HG03571 (cell line): ENCODE results near the gene DIS3L.
"Not testable (repeated sequence)": the region's sequence is repeated elsewhere in the genome, so short reads cannot be mapped to it uniquely, and the experiment has no call there.

Experiments used
- ATAC-seq: cut with Tn5 transposase; IDR thresholded peaks from one replicate; pipeline ENCODE4 v1.9.1; 2021; ENCODE audit not compliant: unreplicated experiment

DIS3L gene

DNA sequence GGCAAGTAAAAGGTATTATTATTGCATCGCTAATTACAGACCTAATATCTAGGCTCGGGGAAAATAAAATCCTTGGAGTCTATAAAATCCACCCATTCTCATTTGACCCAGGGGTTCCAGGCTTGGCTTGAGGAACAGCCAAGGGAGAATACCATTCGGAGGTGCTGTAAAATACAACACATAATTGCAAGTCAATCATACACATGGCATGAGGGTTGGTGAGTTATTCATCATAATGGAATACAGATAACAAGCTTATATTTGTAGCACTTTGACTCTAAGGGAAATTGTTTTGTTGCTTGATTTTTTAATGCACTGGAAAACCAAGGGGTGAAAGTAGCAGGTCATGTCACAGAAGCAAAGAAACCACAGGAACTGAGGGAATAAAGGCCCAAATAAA, 16.8 kb upstream of the DIS3L start:
- no peak for ATAC-seq

DNA sequence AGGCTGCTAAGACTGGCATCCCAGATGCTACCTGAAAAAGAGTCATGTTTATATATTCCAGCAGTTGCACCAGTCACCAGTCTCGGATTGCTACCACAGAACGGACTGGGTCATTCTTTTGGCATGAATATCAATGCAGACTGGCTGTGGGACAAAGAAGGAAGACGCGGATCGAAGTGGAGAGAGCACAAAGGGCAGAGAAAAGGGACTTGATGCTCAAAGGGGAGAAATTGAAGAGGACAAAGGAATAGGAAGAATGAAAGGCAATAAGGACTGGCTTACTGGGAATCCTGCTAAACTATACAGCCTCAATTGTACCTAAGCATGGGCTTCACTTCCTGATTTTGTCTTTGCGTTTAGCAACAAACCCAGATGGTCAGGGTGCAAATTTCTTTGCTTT, 15.3 kb upstream of the DIS3L start:
- ATAC-seq = no peak

DNA sequence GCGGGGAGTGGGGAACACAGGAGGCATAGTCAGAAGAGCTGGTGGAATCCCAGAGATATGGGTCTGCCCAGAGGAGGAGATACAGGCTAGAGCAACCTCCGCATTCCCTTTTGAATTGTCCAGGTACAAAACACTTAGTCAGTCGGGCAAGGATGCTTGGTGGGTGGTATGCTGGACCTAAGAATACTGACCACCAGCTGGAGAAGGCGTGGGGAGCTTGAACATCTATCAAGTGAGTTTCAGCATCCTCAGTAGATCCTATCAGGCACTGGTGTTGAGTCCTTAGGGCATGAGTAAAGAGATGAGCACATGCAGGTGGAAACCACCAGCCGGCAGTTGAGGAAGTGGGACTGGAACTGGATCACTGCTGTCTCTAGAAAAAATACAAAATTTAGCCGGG, 14.7 kb upstream of the DIS3L start:
- no peak for ATAC-seq

DNA sequence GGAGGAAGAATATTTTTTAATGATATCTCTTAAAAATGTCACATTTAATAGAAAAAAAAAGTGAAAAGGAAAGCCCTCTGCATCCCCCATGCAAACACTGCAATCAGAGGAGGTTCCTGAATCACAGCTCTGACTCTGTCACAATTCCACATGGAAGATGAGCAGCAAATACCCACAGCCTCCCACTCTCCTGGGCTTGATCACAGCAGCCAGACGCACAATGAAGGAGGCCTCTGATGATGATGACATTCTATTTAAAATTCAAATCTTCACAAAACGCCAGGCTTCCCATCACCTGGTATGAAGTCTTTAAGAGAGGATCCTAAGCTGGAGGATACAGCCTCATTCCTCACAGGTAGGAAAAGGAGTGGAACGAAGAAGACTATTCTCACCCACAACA, 9.1 kb upstream of the DIS3L start:
- ATAC-seq = no peak

DNA sequence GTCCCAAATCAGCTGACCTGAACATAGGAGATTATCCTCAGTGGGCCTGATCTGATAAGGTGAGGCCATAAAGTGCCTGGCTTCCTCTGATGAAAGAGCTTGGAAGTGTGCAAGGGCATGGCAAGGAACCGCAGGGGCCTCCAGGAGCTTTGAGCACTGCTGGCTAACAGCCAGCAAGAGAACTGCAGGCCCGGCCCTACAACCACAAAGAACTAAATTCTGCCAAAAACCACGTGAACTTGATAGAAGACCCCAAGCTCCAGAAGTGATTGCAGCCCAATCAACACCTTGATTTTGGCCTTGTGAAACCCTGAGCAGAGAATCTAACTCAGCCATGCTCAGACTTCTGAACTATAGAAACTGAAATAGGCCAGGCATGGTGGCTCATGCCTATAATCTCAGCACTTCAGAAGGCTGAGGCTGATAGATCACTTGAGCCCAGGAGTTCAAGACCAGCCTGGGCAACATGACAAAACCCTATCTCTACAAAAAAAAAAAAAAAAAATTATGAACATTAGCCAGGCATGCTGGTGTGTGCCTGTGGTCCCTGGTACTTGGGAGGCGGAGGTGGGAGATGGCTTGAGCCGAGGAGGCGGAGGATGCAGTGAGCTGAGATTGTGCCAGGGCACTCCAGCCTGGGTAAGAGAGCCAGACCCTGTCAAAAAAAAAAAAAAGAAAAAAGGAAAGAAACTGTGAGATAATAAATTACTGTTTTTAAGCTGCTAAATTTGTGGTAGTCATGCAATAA, 7.7 kb upstream of the DIS3L start:
- ATAC-seq = no peak

DNA sequence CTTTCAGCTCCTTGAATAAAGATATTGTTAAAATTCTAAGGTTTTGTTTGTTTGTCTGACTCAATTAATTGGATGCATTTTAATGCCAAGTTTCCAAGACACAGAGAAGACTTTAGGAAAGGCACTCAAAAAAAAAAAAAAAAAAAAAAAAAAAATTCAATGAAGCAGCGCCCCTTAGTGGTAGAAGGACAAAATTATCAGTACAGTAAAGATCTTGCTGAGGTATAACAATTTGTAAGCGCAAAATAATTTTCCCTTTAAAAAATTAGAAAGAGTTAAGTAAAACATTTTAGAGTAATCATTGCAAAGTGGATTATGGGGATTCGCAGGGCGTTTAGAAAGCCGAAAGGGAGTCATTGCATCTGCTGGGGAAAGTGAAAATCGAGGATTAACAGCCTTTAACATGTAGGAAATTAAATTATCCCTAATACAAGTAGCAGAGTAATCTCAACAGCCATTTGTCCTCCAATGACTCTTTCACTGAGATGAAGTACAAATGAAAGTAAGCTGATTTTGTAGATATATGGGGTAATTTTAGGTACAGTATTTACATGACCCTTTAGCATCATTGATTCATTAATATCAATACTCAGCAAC, 5.8 kb upstream of the DIS3L start:
- no peak for ATAC-seq

DNA sequence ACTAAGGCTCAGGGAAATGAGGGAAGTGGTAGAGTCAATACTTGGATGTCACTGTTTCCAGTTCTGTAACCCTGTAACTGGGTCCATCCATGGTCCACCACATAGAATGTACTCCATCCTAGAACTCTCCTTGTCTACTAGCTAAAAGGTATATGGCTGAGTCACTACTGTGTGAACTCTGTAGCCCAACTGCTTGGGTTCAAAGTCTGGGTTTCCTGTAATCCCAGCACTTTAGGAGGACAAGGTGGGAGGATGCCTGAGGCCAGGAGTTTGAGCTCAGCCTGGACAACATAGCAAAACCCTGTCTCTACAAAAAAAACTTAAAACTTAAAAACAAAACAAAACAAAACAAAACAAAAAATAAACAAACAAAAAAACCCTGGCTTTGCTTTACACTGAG, 5.3 kb upstream of the DIS3L start:
- ATAC-seq = no peak

DNA sequence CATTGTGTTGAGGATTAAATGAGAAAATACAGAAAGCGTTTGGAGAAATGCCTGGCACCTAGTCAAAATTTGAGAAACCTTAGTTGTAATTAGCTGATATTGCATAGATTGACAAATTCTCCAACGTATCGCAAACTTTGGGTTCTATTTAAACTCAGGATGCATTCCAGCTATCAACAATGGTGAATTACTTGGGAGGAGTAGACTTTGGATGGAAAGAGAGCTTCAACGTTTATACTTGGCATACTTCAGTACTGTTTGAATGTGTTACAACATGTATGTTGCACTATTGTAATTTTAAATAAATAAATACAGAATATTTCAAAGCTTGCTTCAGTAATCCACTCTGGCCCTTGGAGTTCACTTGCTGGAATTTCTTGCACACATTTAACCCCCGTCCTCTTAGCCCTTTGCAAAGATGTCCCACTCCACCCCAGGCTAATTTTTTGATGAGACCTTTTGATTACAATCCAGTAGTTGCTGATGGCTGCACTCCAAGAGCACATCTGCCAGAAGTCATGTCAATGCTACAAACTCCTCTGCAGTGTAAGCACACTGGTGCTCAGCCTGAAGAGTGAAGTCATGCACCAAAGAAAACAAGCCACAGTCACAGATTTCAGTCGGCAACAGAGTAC, 4.7 kb upstream of the DIS3L start:
- ATAC-seq = no peak

DNA sequence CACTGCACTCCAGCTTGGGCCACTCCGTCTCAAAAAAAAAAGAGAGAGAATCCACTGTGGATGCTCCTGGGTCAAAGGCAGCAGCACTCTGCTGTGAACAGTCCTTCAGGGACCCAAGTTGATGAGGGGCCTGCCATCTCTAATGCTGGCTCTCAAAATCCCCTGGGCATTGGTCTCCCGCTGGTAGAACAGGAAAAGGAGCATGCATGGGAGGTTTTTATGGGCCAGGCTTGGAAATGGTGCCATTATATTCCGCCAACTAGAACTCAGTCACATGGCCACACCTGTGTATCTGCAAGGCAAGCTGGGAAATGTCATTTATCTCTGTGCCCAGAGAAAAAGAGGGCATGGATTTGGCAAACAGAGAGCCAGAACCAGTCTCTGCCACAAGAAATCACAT, 3.4 kb upstream of the DIS3L start:
- ATAC-seq = no peak

DNA sequence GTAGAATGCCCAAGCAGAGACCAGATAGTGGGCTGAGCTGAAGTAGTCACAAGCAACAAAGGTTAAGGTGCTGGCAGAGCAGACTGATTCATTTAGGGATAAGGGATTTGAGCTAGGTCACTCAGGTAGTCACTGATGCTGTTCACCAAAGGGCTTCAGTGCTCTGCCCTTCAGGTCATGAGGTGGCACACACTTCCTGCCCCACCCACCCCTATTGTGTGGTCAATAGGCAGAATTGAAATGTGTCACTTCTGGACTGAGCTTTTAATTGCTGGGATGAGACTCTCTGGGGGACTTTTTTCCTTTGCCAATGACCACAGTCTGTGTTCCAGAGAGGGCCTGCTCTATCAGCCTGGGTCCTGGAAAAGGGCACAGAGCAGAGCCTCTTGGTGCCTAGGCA, 2.9 kb upstream of the DIS3L start:
- no peak for ATAC-seq

DNA sequence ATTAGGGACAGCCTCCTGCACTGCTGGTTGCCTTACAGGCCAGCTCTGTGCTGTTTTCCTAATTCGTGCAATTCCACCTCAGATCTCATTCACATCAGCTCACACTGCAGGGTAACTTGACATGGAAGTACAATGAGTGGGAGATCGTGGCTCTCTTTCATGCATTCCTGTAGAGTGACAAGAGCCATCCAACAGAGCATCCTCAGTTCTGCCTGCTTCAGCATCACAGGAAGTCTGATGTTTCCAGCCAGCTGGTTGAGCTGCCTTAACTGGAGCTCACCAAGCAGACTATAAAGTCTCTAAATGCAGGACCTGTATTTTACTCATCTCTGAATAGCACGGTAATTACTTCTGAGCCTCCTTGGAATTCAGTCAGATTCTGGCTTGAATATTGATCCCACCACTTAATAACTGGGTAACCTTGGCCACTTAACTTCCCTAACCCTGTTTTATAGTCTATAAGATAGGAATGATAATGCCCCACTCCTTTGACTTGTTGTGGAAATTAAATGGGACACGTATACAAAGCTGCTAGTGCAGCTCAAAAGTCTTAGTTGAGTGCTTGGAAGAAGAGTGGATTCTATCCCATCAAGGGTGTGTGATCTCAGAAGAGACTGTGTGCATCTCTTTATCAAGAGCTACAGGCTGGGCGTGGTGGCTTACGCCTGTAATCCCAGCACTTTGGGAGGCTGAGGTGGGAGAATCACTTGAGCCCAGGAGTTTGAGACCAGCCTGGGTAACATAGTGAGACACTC, 1.4 kb upstream of the DIS3L start:
- no peak for ATAC-seq

DNA sequence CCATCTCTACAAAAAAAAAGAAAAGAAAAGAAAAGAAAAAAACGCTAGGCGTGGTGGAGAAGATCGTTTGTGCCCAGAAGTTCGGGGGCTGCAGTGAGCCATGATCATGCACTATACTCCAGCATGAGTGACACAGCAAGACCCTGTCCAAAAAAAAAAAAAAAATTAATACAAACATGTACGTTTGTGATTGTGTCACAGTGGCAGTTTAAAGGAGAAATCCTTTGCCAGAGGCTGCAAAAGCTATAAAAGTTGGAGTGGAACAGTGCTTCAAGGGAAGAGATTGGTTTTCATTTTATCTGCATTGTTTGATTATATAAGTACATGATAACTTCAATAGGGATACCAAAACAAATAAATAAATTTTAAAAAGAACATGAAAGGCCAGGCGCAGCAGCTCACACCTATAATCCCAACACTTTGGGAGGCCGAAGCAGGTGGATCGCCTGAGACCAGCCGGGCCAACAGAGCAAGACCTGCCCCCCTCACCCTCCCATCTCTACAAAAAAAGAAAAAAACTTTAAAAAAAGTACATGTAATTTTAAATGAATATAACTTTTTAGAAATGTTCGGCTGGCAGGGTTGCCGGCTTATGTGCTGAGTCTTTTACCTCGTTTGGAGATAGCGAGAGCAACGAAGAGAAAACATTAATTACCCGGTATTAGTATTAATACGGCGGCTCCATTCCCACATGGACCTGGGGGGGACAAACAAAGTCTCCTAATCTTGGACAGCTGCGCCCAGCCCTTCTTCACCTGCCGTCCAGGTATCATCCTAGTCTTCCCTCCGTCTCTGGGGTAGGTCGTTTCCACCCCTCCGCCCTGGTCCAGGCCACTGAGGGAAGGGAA, 573 bp upstream of the DIS3L start:
- ATAC-seq = no peak

DNA sequence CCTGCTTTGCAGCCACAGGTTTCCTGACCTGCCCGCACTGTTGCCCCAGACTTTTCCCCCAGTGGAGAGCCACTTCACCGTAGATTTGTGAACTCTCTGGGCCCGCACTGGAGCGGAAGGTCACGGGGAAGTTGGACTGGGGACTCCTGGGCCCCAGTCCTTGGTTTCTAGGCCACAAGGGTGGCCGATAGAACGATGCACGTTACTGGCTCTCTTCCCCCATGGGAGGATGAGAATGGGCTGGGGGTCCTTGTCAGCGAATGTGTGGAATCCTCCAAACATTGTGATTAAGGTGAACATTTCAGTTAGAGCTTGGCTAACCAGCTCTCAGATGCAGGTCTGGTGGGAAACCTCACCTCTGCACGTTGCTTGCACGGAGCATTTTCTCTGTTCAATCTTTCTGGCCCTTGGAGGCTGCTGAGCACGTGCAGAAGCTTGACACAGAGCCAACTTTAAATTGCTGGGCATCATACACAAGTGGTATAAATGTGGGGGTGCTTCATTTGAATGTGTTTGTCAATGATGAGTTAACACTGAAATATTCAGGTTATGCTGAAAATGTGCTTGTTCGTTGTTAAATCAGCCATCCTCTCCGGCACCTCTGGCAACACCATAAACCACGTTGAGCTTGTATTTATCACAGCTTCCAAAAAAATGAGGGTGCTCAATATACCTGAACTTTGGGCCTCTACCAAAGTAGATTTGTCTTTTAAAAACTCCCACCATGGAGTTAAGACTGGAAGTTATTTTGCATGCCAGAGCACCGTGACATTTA, 976 bp downstream of the DIS3L start:
- ATAC-seq = peak; percentile 14

DNA sequence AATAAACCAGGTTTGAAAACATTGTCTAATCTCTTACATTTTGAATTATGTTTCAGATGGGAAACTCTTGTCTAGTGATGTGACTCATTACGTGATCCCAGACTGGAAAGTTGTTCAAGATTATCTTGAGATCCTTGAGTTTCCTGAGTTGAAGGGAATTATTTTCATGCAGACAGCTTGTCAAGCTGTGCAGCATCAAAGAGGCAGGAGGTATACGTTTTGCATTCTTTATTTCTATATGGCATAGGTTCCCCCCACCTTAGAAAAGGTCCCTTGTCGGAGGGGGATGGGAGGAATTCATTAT, 1.5 kb downstream of the DIS3L start:
- ATAC-seq = no peak

DNA sequence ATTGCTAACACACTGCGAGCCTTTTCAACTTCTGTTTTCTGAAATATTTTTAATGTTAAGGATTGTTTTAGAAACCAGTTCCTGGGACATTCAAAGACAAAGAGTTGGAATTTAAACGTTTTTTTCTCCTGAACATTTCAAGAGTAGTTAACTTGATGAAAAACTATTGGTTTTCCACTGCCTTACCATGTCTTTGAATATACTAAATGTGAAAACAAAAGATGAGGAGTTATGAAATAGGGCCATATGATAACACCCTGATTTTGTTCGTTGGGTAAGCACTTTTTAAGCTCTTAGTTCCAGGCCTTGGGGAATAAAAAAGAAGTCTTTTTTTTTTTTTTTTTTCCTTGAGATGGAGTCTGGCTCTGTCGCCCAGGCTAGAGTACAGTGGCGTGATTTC, 2.8 kb downstream of the DIS3L start:
- ATAC-seq = no peak

DNA sequence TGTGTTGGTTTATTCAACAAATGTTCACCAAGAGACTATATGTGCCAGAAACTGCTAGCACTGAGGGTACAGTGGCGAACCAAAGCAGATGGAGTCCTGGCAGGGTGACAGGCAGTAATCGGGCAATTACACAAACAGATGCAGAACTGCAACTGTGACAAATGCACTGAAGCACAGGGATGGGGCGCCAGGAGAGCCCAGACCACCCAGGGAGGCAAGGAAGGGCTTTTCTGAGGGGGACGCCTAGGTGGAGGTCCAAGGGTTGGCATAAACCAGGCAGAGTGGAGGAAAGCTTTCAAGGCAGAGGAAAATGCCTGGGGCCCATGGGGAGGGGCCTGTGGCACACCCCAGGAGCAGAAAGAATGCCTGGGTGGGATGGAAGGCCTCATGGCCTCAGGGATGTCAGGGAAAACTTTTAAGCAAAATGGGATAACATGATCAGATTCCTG, 5.5 kb downstream of the DIS3L start:
- ATAC-seq = no peak

DNA sequence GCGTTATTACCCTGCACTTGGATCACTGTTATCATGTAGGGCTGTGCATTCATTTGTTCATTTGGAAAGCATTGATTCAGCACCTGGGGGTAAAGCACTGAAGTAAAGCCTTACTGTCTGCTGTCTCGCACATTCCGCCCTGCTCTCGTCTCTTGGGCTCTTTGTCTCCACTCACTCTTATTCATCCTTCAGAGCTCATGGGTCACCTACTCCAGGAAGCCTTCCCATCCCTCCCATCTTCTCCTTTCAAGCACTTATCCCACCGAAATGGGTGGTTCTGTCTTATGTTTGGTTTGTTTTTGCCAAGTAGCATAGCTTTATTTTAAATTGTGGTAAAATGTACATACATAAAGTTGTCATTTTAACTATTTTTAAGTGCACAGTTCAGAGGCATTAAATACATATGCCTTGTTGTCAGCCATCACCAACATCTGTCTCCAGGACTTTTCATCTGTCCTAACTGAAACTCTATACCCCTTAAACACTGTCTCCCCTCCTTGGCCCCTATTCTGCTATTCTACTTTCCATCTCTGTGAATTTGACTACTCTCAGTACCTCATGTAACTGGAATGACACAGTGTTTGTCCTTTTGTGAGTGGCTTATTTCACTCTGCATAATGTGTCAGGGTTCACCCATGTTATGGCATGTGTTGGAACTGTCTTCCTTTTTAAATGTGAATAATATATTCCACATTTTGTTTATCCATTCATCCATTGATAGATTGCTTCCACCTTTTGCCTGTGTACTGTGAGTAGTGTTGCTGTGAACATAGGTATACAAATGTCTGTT, 9.3 kb downstream of the DIS3L start:
- no peak for ATAC-seq

DNA sequence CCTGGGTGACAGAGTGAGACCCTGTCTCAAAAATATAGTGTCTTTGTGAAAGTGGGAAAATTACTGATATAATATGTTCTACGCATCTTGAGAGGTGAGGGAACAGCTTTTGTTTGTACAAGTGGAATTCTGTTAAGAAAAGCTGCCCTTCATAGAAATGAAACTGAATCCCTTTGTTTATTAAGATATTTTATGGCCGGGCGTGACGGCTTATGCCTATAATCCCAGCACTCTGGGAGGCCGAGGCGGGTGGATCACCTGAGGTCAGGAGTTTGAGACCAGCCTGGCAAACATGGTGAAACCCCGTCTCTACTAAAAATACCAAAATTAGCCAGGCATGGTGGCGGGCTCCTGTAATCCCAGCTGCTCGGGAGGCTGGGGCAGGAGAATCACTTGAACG, 11.1 kb downstream of the DIS3L start:
- ATAC-seq = not testable (repeated sequence)

DNA sequence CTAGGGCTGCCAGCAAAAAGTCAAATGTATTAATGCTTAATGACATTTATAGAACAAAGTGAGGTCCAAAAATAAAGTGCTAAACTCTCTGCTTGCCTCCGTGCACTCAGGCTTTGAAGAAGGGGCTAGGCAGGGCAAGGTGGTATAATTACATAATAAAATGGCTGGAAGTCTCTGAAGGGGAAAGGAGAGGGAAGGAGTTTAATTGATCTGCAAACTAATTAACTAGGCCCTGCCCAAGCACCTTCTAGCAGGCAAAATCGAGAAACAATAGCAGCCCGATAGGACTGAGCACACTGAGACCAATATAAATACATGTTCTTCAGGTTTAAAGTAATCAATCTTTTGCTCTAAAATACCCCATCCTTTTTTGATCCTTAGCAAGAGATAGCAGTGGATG, 13.0 kb downstream of the DIS3L start:
- no peak for ATAC-seq

DNA sequence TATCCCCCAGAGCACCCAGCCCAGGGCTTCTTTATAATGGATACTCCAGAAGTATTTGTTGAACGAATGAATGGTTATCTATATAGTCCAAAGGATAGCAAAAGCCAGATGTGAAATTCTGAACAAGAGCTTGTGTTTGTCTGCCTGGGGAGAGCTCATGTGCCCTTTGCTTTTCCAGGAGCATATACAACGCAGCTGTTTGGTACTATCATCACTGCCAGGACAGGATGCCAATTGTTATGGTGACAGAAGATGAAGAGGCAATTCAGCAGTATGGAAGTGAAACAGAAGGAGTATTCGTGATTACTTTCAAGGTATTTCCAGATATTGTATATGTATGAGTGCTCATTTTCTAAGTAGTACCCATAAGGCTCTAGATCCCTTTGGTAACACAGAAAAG, 15.2 kb downstream of the DIS3L start:
- ATAC-seq = no peak
